H1 (cell line): ENCODE measurements around the gene TMEM114. TPM values are rescaled to one million over a fixed set of nuclear protein-coding genes. Genes with fewer than 3 reads are reported as not detected.

ENCODE experiments used
- SAP30 ChIP-seq: fragments of 300-600 bp; sonication (generic); IDR thresholded peaks from 2 replicates; pipeline ENCODE4 v1.7.1; 2012; ENCODE audit warnings: low read length, moderate library complexity, mild to moderate bottlenecking, inconsistent platforms; ENCODE audit not compliant: insufficient read depth, insufficient replicate concordance
- TEAD4 ChIP-seq: IDR thresholded peaks from 2 replicates; pipeline ENCODE4 v1.6.1; 2012; ENCODE audit warnings: low read depth, low read length, inconsistent platforms, mixed read lengths
- polyA plus RNA-seq, 7 experiments: library from polyadenylated mRNA; depleted of rRNA in 3 of 7; stranded (reverse) in 5 of 7; unstranded in 2 of 7; fragments of >200 nt in 5 of 7; fragments of 200-250 nt in 2 of 7; gene quantifications; 1 replicate in 5 of 7; 2 replicates in 1 of 7; 4 replicates in 1 of 7; pipeline versions ENCODE4 v1.2.1 to v1.2.3, GENCODE V29; 2011 to 2013; ENCODE audit warnings: missing spikeins in 2 of 7, mixed read lengths in 2 of 7
- total RNA-seq: library from RNA; stranded (reverse); fragmentation: NEBNext Ultra II Directional; extraction: Animal tissue kit (Norgen Biotek cat#: 25700); gene quantifications from 2 replicates; pipeline ENCODE4 v1.2.1, GENCODE V29; 2021

TMEM114 gene
- total and polyA plus RNA-seq, 2 of the 8 experiments (the other 6 are each of a cell fraction or from before 2014, with no cell fraction given), result 1.6 to 2.9 TPM

DNA sequence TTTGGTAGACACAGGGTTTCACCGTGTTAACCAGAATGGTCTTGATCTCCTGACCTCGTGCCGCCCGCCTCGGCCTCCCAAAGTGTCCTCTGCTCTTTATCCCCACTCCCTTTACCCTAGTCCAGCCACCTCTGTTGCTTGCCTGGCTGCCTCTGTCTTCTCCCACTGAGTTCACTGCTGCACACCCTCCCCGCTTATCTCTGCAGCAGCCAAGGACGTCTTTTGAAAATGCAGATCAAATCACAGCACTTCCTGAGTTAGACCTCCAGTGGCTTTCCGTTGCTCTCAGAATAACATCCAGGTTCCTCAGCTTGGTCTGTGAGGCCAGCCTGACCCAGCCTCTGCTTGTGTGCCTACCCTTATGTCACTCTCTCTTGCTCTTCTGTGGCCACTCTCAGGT lies 36.6 kb upstream of the TMEM114 start (continued):
- TF ChIP-seq TEAD4 (no peak), SAP30 (no peak)
- TF ChIP-seq, all 59 proteins: peak for 0
